HCT116 (cell line): ENCODE results near the gene ANAPC7. TPM values are rescaled to one million over a fixed set of nuclear protein-coding genes. Genes with fewer than 3 reads are reported as not detected.

Experiments
- total RNA-seq: library from RNA; stranded (reverse); gene quantifications from one replicate; pipeline ENCODE4 v1.2.1, GENCODE V29; 2021; ENCODE audit not compliant: unreplicated experiment

Gene ANAPC7
- total RNA-seq, 1 experiment from 2014 or later, result 55.9 TPM

Other genes starting within 250 kb of the ANAPC7 start
- 239 TPM for gene ATP2A2, start 122.5 kb downstream of the ANAPC7 start, total RNA-seq
- gene ARPC3, start 46.6 kb upstream of the ANAPC7 start, total RNA-seq, result 115 TPM
- 46.2 TPM for gene GPN3, start 64.5 kb upstream of the ANAPC7 start, total RNA-seq
- gene FAM216A, start 65.1 kb upstream of the ANAPC7 start, total RNA-seq, result 10.1 TPM
- gene VPS29, start 98.4 kb upstream of the ANAPC7 start, total RNA-seq, result 95.7 TPM
- gene RAD9B, start 98.6 kb upstream of the ANAPC7 start, total RNA-seq, result 0.17 TPM
- 25.2 TPM for gene PPTC7, start 179.6 kb upstream of the ANAPC7 start, total RNA-seq
- gene TCTN1, start 210.4 kb upstream of the ANAPC7 start, total RNA-seq, result 27.0 TPM